Stimulated activated CD4-positive, alpha-beta T cell treated with anti-CD3 and anti-CD28 coated beads, Interleukin-12 subunit alpha, Interleukin-12 subunit beta, amount 100 ng/mL, for 4 hours (primary cell): ENCODE results near the gene GRB2.
"Not testable (repeated sequence)": the region's sequence is repeated elsewhere in the genome, so short reads cannot be mapped to it uniquely, and the experiment has no call there.

ENCODE experiments used
- DNase-seq: peaks from one replicate; pipeline ENCODE4 v3.0.0-alpha.2; 2020

GRB2 gene

GRCh38 chr17:75405365-75406221 is at the start of gene GRB2:
TSS of gene GRB2 (minus strand) at chr17:75405678. CDS start at chr17:75393628, 12,050 bp downstream.
- DNase-seq: peak; percentile 99

- not testable (repeated sequence) for DNase-seq
Measured at GRCh38 chr17:75454672-75455071, 49.2 kb upstream of the GRB2 start.

GRCh38 chr17:75454193-75454592 is 48.7 kb upstream of the GRB2 start:
- DNase-seq: no peak

DNA sequence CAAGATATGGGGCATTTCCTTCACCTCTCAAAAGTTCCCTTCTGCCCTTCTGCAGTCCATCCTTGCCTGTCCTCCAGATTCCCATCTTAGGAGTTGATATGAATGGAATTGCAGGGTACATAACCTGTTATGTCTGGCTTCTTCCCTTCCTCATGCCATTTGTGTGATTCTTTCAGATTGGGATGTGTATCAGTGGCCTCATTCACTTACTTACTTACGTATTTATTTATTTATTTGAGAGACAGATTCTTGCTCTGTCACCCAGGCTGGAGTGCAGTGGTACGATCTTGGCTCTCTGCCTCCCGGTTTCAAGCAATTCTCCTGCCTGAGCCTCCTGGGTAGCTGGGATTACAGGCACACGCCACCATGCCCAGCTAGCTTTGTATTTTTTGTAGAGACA is 44.8 kb upstream of the GRB2 start:
- no peak for DNase-seq

DNA sequence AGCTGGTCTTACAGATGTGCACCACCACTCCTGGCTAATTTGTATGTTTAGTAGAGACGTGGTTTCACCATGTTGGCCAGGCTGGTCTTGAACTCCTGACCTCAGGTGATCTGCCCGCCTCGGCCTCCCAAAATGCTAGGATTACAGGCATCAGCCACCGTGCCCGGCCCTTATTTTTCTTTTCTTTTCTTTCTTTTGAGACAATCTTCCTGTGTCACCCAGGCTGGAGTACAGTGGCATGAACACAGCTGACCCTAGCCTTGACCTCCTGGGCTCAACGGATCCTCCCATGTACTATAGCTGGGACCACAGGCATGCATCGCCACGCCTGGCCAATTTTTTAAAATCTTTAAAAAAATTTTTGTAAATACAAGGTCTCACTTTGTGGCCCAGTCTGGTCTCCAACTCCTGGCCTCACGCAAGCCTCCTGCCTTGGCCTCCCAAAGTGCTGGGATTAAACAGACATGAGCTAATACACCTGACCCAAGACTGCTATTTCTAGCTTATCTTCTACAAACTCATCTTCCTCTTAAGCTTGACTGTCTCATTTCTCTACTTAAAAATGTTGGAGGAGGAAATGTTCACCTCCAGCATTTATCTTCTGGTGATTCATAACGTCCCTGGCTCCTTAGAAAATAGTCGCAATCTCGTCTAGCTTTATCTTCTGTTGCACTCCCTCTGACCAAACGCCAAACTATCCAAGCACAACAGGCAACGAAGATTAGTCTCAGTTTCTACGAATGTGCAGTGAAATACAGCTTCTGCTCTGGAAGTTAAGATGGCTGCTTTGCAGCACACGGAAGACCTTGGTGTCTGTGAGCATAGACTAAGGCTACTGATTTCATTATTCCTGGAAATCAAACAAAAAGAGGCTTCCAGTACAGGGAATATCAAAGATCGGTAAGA is 42.7 kb upstream of the GRB2 start:
- DNase-seq: no peak

DNA sequence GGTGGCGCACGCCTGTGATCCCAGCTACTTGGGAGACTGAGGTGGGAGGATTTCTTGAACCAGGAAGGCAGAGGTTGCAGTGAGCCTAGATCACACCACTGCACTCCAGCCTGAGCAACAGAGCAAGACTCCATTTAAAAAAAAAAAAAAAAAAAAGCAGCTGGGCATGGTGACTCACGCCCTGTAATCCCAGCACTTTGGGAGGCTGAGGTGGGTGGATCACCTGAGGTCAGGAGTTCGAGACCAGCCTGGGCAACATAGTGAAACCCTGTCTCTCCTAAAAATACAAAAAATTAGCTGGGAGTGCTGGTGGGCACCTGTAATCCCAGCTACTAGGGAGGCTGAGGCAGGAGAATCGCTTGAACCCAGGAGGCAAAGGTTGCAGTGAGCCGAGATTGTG is 40.4 kb upstream of the GRB2 start:
- not testable (repeated sequence) for DNase-seq

- DNase-seq: no peak
Measured at GRCh38 chr17:75445296-75445695, 39.8 kb upstream of the GRB2 start.

DNA sequence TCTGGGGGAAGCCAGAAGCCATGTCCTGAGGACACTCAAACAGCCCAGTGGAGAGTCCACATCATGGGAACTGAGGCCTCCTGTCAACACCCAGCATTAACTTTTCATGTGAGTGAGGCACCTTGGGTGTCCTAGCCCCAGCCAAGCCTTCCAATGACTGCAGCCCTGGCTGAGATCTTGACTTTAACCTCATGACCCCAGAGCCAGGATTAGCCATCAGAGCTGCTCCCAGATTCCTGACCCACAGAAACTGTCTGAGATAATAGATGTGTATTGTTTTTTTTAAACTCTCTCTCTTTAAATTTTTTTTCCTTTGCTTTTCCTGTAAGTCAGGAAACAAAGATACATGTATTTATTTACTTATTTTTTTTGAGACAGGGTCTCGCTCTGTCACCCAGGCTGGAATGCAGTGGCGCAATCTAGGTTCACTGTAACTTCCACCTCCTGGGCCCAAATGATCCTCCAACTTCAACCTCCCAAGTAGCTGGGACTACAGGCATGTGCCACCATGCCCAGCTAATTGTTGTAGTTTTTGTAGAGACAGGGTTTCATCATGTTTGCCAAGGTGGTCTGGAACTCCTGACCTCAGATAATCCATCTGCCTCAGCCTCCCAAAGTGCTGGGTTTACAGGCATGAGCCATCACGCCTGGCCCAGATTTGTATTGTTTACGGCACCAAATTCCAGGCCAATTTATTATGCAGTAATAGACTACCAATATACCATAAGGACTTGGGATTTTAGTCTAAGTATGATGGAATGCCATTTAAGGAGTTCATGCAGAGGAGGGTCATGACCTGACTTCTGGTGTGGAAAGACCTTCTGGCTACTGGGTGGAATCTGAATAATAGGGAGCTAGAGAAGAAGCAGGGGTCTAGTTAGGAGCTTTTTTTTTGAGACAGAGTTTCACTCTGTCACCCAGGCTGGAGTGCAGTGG is 37.0 kb upstream of the GRB2 start:
- no peak for DNase-seq

- no peak for DNase-seq
Measured at GRCh38 chr17:75440738-75441448, 35.4 kb upstream of the GRB2 start.

GRCh38 chr17:75439287-75439686 is 33.8 kb upstream of the GRB2 start:
- DNase-seq: no peak

GRCh38 chr17:75437404-75437803 is 31.9 kb upstream of the GRB2 start:
- not testable (repeated sequence) for DNase-seq

DNA sequence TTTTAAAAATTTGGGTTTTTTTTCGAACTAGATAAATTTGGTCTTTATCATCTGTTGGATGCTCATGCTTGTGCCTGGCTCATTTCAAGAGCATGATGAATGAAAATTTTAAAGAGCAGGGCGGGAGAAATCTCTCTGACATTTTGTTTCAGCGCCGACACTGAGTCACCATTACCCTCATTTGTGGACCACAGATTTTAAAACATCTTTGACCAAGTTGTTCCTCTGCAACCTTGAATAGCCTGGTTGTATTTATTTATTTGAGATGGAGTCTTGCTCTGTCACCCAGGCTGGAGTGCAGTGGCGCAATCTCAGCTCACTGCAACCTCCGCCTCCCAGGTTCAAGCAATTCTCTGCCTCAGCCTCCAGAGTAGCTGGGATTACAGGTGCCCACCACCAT is 29.0 kb upstream of the GRB2 start:
- DNase-seq: not testable (repeated sequence)

GRCh38 chr17:75433218-75433783 is 27.8 kb upstream of the GRB2 start:
- DNase-seq: no peak

DNA sequence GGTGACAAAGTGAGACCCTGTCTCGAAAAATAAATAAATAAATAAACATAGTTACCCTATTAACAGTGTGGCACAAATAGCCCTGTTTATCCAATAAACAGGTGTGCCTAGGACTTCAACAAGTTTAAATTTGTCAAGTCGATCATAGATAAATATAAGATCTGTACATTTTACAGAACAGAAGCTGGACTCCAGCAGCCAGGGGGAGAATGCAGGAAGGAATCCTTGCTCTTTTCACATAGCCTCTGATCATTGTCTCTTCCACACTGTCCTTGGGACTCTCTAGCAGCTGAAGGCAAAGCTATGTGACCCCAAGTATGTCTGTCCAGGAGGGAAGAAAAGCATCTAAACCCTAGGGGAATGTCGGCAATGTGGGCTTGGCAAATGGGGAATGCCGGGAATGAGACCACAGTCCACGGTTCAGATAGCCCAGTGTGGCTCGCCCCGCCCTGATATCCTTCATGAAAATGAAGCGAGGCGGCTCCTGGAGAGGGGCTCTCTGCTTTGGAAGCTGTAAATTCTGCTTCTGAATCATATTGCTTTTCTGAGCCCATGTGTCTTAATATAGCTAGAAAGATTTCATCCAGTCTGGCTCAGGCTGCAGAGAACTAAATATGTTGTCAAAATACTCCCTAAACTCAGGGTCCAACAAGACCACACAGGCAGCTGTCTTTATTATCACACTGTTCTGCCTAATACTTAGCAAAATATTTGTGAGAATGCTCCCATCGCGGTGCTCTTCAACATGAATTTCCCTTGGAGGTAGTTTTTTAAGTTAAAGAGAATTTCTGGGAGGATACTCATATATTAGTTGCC is 24.9 kb upstream of the GRB2 start:
- DNase-seq: no peak

DNA sequence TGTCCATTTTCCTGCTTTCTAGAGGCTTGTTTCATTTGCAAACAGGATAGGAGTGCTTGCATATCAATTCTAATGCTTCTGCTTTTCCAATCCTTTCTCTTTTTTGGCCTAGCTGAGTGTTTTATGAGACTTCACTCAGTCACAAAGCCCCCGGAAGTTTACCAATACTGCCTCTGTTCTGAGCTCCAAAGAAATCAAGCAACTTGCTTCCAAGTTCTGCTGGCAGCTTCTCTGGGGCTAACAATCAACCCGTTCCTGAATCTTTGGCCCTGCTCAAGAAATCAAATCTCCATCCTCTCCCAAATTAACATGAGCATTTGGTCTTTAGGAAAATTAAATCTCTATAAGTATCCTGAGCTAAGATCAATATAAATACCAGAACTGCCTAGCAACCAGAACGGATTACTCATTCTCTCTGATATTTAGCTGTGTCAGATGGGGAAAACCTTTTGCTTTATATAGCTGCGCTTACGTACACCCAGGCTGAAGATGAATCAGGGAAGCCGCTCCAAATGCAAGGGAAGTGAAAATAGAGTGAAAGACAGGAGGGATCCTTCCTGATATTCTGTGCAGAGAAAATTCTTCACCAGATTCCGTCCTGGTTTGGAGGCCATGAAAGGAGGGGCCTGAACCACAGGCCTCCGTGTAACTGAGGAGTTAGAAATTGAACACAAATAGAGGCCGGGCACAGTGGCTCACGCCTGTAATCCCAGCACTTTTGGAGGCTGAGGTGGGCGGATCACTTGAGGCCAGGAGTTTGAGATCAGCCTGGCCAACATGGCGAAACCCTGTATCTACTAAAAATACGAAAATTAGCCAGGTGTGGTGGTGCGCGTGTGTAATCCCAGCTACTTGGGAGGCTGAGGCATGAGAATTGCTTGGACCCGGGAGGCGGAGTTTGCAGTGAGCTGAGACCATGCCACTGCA is 23.3 kb upstream of the GRB2 start:
- DNase-seq: no peak

DNA sequence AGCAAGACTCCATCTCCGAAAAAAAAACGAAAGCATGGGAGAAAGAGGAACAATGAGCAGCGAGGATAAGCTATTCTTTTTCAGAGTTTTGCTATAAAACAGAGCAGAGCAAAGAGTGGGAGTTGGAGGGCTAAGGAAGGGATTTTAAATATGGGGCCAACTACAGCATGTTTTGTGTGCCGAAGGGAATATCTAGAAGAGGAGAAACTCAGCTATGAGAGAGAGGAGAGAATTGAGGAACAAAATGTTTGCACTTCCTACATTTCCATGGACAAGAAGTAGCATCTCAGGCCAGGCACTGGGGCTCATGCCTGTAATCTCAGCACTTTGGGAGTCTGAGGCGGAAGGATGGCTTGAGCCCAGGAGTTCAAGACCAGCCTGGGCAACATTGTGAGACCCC is 13.1 kb upstream of the GRB2 start:
- DNase-seq: no peak

- no peak for DNase-seq
Measured at GRCh38 chr17:75417054-75417580, 11.6 kb upstream of the GRB2 start.

DNA sequence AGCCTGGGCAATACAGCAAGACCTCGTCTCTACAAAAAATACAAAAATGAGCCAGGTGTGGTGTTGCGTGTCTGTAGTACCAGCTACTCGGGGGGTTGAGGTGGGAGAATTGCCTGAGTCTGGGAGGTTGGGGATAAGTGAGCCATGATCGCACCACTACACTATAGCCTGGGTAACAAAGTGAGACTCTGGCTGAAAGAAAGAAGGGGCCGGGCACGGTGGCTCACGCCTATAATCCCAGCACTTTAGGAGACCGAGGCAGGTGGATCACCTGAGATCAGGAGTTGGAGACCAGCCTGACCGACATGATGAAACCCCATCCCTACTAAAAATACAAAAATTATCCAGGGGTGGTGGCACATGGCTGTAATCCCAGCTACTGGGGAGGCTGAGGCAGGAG is 10.5 kb upstream of the GRB2 start:
- DNase-seq: no peak

GRCh38 chr17:75414488-75414887 is 9.0 kb upstream of the GRB2 start:
- DNase-seq: no peak
